ENCODE results near the gene PTH1R.

PTH1R gene

DNA sequence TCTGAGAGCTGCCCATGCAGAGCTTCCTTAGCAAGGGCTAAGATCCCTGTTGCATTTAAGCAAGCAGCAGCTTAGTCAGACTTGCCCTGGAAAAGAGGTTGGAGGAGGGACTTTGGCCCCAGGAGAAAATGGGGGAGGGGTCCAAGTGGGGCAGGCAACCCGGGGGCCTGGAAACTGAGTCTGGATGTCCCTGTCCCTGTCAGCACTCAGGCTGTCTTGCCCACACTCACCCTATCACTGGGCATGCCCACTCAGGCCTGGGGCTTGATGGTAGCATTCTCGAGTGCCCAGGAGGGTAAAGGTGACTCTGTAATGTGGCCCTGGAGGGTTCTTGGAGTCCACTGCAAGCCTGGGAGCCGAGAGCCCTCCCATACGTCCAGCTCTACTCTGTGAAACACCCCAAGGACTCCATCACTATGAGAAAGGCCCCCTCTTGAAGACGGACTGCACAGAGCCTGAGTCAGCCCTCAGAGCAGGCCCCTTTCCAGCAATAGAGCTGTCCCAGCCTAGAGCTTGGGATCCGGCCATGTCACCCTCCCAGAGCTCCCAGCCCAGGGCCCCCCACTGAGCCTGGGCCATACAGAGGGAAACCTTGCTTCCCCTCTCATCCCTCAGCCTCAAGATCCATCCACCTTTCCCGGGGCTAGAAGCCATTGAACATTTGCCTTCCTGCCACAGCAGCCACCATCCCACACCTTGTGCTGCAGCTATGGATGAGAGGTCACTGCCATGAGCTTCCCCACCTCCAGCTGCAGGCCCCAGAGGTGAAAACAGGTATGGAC is 27.6 kb upstream of the PTH1R start:
- no peak for DNase-seq

DNA sequence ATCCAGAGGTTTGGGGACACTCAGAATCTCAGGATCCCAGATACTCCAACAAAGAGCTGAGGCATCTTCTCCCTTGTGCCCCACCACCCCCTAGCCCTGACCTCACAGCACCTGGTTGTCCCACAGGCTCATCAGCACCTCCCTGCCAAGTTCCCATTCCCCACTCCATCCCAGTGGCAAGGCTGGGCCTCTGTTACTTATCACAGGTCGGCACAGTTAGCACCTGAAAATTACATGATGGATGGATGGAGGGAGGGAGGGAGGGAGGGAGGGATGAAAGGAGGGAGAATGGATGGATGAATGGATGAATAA is 27.1 kb upstream of the PTH1R start:
- DNase-seq = no peak

DNA sequence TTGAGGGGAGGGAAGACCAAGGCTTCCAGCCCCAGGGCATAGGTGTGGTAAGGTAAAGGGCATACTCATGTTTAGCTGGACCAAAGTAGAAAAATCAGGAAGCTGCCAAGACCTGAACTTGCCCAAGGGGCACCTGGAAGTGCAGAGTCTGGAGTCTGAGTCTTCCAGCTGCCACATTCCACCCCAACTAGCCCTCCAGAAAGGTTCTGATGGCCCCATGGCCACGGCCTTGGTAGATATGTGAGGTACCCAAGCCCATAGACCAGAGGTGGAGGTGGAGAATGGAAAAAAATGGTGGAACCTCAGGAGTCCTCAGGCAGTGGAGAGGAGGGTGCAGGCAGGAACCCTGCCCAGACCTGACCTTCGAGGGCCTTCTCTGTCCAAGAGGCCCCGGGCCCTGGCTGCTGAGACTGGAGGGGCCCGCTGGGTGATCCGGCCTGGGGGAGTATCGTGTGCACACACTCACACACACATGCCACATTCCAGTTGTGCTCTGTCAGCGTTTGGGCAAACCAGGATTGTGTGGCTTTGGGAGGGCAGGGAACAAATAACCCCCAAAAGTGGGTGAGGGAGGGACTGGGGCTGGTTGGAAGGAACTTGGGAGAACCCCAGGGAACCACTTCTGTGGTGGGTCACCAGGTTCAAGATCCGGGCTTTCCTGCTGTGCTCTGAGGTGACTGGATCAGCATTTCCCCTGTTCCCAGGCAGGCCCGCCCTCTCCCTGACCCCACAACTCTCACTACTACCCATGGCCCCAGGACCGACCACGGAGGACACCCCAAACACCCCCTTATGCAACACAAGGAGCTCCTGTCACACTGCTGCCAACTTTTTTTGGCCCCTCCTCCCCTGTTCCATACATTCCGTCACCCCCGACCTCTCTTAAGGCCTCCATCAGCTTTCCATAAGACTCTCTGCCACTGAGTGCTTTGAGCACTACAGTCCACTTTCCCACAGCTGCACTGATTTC is 25.9 kb upstream of the PTH1R start:
- DNase-seq = no peak

DNA sequence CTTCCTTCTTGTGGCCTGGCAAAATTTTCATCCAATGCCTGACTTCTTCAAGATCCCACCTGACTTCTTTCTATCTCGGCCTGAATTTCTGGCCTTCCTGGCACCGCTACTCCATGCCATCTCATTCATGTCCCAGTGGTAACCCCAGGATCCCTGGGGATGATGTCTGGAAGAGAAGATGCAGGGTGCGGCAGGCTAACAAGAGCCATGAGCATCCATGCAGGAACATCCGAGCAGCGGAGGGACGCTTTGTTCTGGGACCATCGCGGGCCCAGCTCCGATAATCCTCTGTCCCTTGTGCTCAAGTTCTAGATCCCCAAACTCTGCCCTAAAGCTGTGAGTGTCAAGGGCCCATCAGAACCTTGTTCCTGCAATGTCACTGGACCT is 25.2 kb upstream of the PTH1R start:
- no peak for DNase-seq

DNA sequence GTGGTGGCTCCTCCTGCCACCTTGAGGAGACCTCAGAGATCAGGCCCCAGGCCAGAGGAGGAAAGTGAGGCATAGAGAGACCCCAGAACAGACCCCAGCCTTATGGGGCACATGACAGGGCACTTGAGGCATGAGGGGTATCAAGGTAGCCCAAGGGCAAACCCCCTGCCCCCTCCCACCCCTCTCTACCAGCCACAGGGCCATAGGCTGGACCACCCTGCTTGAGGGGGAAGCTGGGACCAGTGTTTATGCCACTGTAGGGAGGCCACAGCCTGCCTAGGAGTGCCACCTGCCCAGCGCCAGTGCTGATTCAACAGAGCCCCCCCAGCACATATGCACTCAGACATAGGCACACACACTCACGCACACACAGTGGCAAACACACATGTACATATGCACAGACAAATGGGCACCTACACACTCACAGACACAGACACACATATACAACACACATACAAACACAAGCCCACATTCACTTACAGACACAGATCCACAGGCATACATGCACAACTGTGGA is 24.6 kb upstream of the PTH1R start:
- DNase-seq = no peak

DNA sequence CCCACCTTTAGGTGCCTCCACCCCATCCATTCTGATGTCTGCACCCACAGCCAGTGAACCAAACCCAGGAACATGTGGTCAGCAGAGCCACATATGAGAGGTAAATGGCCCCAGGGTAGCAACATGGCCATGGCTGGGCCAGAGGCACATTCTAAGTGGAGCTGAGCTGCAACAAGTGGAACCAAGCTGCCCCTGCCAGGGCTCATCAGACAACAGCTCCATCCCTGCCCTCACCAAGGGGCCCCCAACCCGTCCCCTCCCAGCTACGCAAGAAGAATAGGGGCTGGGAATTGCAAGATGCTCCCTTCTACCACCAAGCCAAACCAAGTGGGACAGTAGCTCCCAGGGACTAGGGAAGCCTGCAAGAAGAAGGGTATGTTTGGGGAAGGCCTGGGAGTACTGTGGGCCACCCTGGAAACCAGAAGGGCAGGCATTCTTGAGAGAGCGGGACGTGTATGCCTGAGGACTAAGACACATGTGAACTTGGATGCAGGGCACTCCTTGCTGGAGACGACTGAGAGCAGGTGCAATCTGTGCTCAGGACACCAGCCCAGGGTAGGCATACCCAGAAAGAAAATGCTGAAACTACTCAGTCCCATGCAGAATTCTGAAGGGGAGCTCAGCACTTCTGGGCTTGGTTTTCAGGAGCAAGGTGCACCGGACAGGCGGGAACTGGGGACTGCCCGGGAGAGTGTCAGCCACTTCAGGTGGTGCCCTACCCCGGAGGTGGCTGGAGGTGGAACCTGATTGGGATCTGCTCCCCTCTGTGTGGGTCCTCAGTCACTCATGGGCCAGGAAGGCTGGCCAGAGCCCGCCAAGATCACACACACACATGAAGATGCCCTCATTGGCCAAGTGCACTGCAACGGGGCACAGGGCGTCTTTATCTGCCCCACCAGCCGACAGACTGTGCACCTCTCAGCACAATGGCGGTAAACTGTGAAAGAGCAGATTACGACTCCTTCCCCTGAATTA is 23.8 kb upstream of the PTH1R start:
- DNase-seq = no peak

DNA sequence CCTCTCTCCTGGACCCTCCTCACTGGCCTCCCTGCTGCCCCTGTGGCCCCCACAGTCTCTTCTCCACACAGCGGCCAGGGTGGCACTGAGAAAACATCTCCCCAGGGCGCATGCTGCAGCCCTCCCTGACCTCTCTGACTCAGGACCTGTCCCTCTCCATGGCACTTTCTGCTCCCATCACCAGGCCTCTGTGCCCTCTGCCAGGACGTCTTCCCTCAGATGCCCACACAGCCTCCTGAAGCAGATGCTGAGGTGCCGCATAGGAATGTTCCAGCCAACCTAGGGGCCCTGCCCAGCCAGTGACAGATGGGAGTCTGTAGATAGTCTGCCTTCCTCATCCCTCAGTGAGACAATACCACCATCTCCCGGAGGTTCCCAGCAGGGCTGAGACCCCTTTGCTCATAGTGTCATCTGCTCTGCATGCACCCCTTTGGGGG is 22.9 kb upstream of the PTH1R start:
- DNase-seq = no peak

DNA sequence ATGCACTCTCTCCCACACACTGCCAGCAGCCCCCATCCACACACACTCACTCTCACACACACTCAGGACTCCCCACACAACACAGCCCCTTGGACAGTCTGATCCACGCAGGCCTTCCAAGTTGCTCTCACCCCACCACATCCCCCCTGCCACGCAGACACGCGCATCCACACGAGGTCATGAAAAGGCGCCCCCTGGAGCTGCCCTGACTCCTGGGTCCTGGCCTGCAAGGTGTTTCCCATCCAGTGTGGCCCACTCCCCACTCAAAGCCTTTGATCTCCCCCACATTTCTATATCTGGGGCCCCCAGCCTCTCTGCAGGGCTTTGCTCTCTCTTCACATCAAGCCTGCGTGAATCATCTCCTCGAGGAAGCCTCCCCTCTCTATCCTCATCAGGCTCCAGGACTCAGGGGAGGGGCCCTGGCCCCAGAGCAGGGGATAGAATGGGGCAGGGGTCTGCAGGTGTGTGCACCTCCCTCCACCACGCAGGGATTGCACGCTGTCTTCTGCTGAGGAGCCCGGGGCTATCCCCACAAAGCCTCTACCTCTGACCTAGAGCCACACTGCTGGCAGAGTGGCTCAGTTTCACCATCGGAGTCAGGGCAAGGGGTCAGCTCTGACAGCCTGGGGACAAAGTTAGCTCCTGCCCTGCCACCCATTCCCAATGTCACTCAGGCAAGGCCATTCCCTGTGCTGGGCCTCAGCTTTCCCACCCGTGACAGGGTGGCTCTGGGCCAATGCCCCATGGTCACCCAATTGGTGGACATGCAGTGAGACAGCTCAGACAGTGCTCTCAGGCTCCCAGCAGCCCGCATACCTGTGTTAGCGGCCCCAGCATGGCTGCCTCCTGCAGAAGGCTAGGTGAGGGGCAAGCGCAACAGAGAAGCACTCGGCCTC is 20.7 kb upstream of the PTH1R start:
- no peak for DNase-seq

DNA sequence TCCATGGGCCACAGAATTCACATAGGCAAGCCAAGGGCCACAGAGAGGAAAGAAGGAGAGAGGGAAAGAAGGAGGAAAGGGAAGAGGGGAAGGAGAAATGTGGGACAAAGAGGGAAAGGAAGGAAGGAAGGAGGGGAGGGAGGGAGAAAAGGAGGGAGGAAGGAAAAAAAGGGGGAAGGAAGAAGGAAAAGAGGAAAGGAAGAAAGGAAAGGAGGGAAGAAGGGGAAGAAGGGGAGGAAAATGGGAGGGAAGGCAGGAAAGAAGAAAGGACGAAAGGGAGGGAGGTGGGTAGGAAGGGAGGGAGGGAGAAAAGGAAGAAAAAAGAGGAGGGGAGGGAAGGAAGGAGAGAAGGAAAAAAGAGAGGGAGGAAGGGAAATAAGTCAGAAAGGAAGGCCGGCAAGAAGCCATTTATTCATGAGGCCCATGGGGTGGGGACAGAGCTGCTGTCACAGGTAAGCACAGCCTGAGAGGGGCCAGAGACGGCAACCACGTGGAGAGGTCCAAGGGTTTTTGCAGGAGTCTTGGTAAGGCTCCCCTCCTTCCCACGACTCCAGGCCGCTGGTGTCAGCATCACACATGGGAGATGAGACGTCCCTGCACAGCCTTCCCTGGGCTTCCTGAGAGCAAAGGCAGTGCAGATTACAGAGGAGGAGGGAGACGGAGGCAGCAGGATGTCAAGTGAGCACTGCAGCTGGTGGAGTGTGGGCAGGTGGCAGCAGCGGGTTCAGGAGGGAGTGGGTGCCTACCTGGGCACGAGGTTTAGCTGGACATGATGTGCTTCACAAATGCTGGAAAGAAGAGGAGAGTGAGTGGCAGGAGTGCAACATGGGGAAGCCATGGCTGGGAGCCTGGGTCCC is 19.8 kb upstream of the PTH1R start:
- no peak for DNase-seq

DNA sequence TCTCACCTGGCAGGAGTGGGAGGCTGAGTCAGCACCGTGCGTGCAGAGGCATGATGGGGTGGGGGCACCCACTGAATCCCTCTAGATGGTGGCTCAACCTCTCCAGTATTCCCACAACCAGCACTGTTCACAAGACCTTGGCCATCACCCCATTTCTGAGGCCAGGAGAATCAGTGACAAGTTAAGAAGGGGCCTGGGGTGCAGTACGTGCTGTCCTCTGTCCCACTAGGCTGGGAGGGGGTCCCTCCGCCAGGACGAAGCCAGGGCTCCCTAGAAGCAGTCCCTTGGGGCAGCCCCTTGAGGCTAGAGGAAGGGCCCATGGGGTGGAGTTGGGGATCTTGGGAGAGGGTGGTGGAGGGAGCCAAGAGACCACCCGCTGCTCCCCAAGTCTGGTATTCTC is 19.1 kb upstream of the PTH1R start:
- DNase-seq = no peak

DNA sequence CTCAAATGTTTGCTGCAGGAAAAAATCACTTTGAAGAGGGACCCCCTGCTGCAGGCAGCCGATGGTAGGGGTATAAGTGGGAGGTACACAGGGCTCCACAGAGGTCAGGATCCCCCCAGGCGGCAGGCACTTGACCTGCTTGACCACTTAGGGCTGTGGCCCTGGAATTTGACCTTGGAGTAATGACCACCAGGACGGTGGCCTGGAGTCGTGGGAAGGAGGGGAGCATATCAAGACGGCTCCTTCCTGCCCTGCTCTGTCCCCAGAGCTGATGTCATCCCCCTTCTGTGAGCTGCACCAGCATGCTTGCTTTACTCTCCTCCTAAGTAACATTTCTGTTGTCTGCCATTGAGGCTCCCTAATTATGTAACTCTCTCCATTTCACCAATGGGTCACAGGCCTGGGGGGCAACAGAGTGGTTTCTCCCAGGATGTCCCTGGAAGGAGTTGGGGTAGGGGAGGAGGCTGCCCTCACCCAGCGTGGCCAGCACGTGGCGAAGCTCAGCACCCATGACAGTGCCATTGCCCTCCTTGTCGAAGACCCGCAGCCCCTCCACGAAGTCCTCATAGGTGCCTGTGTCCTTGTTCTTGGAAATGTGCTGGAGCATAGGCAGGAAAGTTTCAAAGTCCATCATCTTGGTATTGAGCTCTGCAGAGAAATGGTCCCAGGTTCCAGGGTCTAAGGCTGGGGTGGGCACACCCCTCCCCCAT is 18.4 kb upstream of the PTH1R start:
- no peak for DNase-seq

DNA sequence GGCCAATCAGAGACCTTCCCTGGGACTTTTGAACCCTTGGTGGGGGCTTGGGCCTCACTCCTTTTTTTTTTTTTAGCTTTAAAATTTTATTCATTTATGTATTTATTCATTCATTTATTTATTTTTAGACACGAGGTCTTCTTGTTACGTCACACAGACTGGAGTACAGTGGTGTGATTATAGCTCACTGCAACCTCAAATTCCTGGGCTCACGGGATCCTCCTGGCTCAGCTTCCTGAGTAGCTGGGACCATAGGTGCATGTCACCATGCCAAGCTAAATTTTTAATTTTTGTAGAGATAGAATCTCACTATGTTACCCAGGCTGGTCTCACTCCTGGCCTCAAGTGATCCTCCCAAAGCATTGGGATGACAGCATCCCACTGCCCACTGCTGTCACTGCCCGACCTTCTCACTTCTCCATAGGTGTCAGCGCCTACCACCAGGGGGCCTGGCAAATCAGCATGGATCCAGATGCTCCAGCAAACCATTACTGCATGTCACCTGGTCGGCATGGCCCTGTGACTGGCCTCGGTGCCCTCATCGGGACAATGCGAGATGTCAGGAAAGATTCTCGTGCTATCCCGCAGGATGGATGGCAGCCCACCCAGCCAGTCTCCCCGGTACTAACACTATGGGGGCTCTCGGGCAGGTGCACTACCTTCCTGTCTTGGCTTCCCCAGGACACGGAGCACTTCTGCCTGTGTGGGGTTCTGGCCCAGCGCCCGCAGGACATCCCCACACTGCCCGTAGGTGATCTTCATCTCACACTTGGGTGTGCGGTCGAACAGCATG is 17.3 kb upstream of the PTH1R start:
- DNase-seq = no peak

DNA sequence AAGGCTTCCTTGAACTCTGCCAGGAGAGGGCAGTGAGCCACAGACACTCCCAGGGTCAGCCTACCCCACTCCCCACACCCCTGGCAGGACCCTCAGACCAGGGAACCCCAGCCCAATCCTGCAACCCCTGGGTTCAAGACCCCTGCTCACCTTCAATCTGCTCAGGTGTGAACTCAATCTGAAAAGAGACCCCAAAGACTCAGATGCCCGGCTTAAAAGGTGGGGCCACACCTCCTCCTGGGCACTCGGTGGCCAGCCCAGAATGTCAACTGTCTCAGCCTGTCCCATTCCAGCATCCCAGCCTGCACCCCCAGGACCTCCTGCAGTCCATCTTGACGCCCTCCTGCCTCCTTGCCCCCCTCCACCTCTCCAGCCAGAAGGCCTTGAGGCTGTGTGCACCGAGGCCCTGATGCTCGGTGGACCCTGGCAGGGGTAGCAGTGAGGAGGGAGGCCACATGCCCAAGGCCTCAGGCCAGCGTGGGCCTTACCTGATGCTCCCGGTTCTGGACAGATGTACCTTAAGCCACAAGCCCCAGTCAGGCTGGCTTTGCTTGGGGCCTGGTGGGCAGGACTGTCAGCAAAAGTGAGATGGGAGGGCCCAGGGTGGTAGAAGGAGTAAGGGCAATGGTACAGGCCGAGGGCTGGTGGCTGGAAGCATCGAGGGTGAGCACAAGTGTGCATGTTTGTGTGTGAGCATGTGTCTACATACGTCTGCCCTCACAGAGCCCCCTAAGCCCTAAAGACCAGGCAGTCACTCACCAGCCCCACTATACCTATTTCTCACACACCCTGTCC is 16.5 kb upstream of the PTH1R start:
- no peak for DNase-seq

DNA sequence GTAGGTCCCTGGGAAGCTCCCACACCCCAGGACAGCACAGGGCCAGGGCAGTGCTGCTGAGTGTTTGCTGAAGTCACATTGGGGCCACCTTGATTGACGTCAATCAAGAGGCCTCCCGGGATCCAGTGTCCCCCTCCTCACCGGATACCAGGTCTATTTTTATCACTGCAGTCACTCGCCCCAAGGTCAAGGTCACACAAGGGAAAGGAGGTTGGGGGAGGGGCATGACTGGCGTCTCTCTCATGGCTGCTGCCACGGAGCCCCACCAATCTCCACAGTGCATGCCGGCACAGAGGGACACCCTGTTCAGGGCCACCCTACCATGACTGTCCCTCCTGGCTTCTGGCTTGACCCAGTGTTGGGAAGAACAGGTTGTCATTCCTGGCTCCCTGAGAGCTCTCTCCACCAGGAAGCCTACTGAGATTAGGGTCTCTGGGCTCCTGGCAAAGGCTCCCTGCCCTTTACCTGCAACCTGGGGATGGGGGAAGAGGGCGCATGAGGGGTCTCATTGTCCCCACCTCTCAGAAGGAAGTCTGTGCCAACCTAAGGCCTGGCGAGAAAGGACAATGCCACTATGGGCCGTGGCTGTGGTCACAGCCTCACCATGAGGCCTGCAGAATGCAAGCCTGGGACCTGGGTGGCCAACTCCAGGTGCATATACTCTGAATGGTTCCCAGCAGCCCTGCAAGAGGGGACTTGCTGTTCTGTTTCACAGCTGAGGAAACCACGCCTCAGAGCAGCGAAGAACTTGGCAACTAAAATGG is 15.7 kb upstream of the PTH1R start:
- no peak for DNase-seq

DNA sequence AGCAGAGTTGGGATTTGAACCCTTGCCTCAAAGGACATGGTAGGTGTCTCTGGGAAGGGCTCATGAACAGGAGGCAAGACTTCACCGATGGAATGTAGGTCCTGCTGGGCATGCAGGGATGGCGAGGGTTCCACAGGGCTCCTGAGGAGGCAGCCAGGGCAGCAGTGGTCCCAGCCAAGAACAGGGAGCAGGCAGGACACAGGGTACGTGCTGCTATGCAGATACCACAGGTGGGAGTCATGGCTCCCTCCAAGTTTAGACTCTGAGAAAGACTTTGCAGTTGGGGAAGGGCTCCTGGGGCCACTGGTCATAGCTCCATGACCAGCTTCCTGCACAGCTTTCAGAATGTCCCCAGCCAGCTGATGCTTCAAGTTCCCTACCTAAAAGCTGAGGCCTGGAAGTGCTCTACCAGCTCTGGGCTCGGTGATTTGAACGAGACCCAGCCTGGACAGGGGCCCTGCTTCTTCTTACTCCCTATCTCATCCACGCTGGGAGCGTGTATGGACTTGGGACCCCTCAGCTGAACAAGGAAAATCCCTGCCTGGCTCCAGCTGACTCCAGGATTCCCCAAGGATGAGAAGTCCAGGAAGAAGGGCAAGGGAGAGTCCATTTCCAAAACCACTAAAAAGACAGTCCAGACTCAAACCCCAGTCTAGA is 15.0 kb upstream of the PTH1R start:
- no peak for DNase-seq

DNA sequence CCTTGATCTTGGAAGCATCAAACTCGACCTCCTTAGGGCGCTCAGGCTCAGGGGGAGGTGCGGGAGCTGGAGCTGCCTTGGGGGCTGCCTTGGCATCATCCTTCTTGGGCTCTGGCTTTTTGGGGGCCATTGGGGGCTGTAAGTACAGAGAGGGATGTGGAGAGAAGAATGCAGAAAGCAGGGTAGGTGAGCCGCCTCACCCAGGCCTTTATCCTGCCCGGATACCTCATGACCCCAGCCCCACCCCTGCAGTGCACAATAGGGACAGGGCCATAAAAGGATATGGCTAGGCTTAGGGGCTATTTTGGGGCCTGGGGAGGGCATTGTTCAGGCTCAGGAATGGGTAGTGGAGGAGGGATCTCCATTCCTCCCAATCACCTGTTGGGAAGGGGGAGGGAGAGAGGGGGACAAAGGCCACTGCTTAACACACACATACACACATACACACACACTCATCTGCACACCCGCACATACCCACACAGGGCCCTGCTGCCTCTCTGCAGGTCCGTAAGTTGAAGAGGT is 14.2 kb upstream of the PTH1R start, which contains the start of gene MYL3:
TSS of gene MYL3 (minus strand) at position 184 of the 522 bp plus-strand sequence. CDS start at position 130, 54 bp downstream.
- DNase-seq = no peak
